Keratinocyte (primary cell): ENCODE results near the gene SDF2.
A peak's percentile ranks its signal among the peaks of the same experiment; 100 is the strongest.

ENCODE experiments used
- CTCF ChIP-seq, 3 experiments: IDR thresholded peaks in 1 of 3; conservative IDR thresholded peaks in 1 of 3; optimal IDR thresholded peaks in 1 of 3; 2 replicates in 2 of 3; 3 replicates in 1 of 3; pipeline versions ENCODE3 to v1.5.1; 2011; ENCODE audit warnings: low read length in 3 of 3, mild to moderate bottlenecking in 3 of 3, moderate library complexity in 2 of 3, control low read depth in 1 of 3, inconsistent platforms in 1 of 3; ENCODE audit not compliant: insufficient read depth in 2 of 3; ENCODE audit errors: extremely low read depth in 1 of 3
- EZH2 ChIP-seq: IDR thresholded peaks from one replicate; pipeline ENCODE4 v1.6.1; 2012; ENCODE audit warnings: inconsistent platforms, mild to moderate bottlenecking, low read length, moderate library complexity

GRCh38 chr17:28612936-28613872 lies 48.5 kb downstream of the SDF2 start:
- TF ChIP-seq CTCF (optimal IDR thresholded peaks at IDR 0.05 in 1 of 3, IDR thresholded peaks at IDR 0.05 in 1 of 3, conservative IDR thresholded peaks at IDR 0.05 in 1 of 3; ENCODE audit: extremely low read depth in 1 of 3, insufficient read depth in 2 of 3, low read length in 3 of 3) (peak; percentile 51 to 60 (median 54)), EZH2 (no peak)
